PC-3 (cell line): ENCODE results near the gene RPL29.

Experiments
- EZH2 ChIP-seq: fragments of 300-600 bp; sonication (generic); IDR thresholded peaks from one replicate; pipeline ENCODE4 v1.6.1; 2017; ENCODE audit warnings: antibody characterized with exemption, mild to moderate bottlenecking, low read length; ENCODE audit not compliant: unreplicated experiment
- EZH2phosphoT487 ChIP-seq: fragments of 300-600 bp; sonication (generic); IDR thresholded peaks from 2 replicates; pipeline ENCODE4 v1.6.1; 2018; ENCODE audit warnings: mild to moderate bottlenecking, antibody characterized with exemption, low read length, borderline replicate concordance
- TF ChIP-seq, protein P1 (sequence below): fragments of 300-600 bp; sonication (generic); conservative IDR thresholded peaks from 2 replicates; pipeline ENCODE4 v1.5.1; 2017; ENCODE audit warnings: antibody characterized with exemption, low read depth, mild to moderate bottlenecking, low read length

DNA sequence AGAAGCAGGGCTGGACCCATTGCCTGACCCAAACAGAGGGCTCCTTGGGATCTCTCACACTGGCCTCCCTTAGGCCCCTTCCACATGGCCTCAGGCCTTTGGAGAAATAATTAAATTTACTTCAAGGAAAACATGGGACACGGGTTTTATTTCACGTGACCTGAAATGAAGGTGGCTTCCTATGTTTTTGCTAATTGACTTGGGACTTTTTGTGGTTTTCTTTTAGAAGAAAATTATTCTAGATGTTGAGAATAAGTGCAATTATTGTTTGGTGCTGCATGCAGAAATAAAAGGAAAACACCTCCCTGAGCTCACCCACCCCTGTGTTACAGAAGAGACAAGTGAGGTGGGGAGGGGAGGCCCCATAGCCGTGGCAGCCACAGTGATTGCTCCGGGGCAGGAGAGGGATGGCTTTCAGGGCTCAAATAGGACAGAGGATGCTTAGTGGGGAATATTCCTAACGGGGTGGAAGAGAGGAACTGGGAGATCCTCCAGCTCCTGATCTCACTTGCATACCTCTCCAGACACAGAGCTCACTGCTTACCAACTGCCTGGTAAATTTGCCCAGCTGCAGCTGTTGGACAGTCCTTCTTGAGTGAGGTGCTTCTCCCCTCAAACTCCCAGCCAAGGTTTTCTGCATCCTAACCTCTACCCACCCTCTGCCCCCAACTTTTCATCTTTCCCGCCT is 29.2 kb upstream of the RPL29 start:
- TF ChIP-seq EZH2 (no peak), EZH2phosphoT487 (no peak)
- TF ChIP-seq, protein P1, sequence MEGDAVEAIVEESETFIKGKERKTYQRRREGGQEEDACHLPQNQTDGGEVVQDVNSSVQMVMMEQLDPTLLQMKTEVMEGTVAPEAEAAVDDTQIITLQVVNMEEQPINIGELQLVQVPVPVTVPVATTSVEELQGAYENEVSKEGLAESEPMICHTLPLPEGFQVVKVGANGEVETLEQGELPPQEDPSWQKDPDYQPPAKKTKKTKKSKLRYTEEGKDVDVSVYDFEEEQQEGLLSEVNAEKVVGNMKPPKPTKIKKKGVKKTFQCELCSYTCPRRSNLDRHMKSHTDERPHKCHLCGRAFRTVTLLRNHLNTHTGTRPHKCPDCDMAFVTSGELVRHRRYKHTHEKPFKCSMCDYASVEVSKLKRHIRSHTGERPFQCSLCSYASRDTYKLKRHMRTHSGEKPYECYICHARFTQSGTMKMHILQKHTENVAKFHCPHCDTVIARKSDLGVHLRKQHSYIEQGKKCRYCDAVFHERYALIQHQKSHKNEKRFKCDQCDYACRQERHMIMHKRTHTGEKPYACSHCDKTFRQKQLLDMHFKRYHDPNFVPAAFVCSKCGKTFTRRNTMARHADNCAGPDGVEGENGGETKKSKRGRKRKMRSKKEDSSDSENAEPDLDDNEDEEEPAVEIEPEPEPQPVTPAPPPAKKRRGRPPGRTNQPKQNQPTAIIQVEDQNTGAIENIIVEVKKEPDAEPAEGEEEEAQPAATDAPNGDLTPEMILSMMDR = no peak
